Measurements from ENCODE around the gene ATF7IP. TPM values are rescaled to one million over a fixed set of nuclear protein-coding genes. Genes with fewer than 3 reads are reported as not detected.

Gene ATF7IP
- total RNA-seq, 2 experiments from 2014 or later: 55.6 to 66.0 TPM

DNA sequence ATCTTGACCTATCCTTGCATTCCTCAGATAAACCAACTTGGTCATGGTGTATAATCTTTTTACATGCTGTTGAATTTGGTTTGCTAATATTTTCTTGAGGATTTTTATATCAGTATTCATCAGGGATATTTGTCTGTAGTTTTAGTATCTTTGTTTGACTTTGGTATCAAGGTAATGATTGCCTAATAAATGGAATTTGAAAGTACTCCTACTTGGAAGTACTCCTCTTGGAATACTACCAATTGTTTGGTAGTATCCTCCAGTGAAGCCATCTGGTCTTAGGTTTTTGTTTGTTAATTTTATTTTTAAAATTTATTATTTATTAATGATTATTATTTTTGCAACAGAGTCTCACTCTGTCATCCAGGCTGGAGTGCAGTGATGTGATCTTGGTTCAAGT is 85.0 kb downstream of the ATF7IP start:
- Histone ChIP-seq H4K20me1 (ENCODE audit: insufficient read depth, low read length) (no peaks in the 10 kb centered on the region), H3K36me3 (ENCODE audit: insufficient read depth, low read length) (peaks cover 94% of the 10 kb centered on the region), H3K9me2 (ENCODE audit: insufficient read depth, low read length) (no peaks in the 10 kb centered on the region), H3K4me2 (ENCODE audit: low read length) (no peak overlapping the region), H2AFZ (ENCODE audit: low read length) (no peak overlapping the region), H3K4me3 (ENCODE audit: low read depth, low read length, poor library complexity, severe bottlenecking) (no peak overlapping the region), H3K27ac (ENCODE audit: low read depth, low read length, poor library complexity, severe bottlenecking) (no peak overlapping the region), H3K4me1 (ENCODE audit: insufficient read depth, low read length, poor library complexity, severe bottlenecking) (peaks cover 10% of the 10 kb centered on the region), H3K79me2 (ENCODE audit: insufficient read depth, low read depth, low read length) (peaks cover 13% of the 10 kb centered on the region; the same call in 1 of the 2 replicates), H3K9me3 (ENCODE audit: low read length) (no peaks in the 10 kb centered on the region)
- BruUV-seq (replicated peaks): no TSS peak
- no peak for TF ChIP-seq EZH2phosphoT487 (IDR thresholded peaks at IDR 0.05; ENCODE audit: borderline replicate concordance, low read depth, low read length)
- TF ChIP-seq, protein P1, sequence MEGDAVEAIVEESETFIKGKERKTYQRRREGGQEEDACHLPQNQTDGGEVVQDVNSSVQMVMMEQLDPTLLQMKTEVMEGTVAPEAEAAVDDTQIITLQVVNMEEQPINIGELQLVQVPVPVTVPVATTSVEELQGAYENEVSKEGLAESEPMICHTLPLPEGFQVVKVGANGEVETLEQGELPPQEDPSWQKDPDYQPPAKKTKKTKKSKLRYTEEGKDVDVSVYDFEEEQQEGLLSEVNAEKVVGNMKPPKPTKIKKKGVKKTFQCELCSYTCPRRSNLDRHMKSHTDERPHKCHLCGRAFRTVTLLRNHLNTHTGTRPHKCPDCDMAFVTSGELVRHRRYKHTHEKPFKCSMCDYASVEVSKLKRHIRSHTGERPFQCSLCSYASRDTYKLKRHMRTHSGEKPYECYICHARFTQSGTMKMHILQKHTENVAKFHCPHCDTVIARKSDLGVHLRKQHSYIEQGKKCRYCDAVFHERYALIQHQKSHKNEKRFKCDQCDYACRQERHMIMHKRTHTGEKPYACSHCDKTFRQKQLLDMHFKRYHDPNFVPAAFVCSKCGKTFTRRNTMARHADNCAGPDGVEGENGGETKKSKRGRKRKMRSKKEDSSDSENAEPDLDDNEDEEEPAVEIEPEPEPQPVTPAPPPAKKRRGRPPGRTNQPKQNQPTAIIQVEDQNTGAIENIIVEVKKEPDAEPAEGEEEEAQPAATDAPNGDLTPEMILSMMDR (conservative IDR thresholded peaks at IDR 0.05; ENCODE audit: low read length): no peak
- DNase-seq (ENCODE audit: low spot score): no peak
- ChIA-PET POLR2A (no interaction called here), CTCF (ENCODE audit: unreplicated experiment) (no interaction called here)
- intact Hi-C loops (cut with micrococcal nuclease; ENCODE audit: unreplicated experiment): loop anchor here (5.0 kb wide), 1 partner anchor 83 kb away; the partner anchor contains the start of gene ATF7IP

DNA sequence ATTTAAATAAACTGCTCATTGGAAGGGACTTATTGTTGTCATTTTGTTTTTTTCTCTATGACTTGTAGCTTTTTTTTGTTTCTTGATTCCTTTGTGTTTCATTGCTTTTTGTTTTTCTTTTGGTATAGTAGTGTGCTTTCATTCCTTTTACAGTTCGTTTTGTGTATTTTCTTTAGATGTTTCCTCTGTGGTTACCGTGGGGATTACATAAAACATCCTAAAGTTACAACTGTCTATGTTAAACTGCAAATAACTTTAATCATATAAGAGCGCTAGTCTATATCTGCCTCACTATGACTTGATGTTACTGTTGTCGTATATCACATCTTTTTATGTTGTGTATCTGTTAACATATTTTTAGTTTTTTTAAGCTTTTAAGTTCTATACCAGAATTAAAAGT is 86.9 kb downstream of the ATF7IP start:
- ChIA-PET CTCF (ENCODE audit: unreplicated experiment) (no interaction called here), POLR2A (interaction anchor here (0.6 to 1.0 kb wide), 7 partner anchors 8 to 214 kb away, joined by 3 to 5 read pairs (median 3); no protein-coding TSS in a partner anchor)
- no peak for DNase-seq (ENCODE audit: low spot score)
- peaks cover 94% of the 10 kb centered on the region for H3K36me3 ChIP-seq (ENCODE audit: insufficient read depth, low read length)
- H3K4me3 ChIP-seq (ENCODE audit: low read depth, low read length, poor library complexity, severe bottlenecking): no peak overlapping the region
- H3K9me3 ChIP-seq (ENCODE audit: low read length): no peaks in the 10 kb centered on the region
- no peak overlapping the region for H3K27ac ChIP-seq (ENCODE audit: low read depth, low read length, poor library complexity, severe bottlenecking)
- intact Hi-C loops (cut with micrococcal nuclease; ENCODE audit: unreplicated experiment): loop anchor here (5.0 kb wide), 1 partner anchor 85 kb away; the partner anchor contains the start of gene ATF7IP
- no TSS peak for BruUV-seq (replicated peaks)
- H2AFZ ChIP-seq (ENCODE audit: low read length): no peak overlapping the region
- H3K9me2 ChIP-seq (ENCODE audit: insufficient read depth, low read length): no peaks in the 10 kb centered on the region
- peaks cover 10% of the 10 kb centered on the region for H3K4me1 ChIP-seq (ENCODE audit: insufficient read depth, low read length, poor library complexity, severe bottlenecking)
- no peak overlapping the region for H3K4me2 ChIP-seq (ENCODE audit: low read length)
- TF ChIP-seq EZH2phosphoT487 (IDR thresholded peaks at IDR 0.05; ENCODE audit: borderline replicate concordance, low read depth, low read length): no peak
- TF ChIP-seq, protein P1 (conservative IDR thresholded peaks at IDR 0.05; ENCODE audit: low read length): no peak
- H4K20me1 ChIP-seq (ENCODE audit: insufficient read depth, low read length): no peaks in the 10 kb centered on the region
- peaks cover 13% of the 10 kb centered on the region; the same call in 1 of the 2 replicates for H3K79me2 ChIP-seq (ENCODE audit: insufficient read depth, low read depth, low read length)

DNA sequence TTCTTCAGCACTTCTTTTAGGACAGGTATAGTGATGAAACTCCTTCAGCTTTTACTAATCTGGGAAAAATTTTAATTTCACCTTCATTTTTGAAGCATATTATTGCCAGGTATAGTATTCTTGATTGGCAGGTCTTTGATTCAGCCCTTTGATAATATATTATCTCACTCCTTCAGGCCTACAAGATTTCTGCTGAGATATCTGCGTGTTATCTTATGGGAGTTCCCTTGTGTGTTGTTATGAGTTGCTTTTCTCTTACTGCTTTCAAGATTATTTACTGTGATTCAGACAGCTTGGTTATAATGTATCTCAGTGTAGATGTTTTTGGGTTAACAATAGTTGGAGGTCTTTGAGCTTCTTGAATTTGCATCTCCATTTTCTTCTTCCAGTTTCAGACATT is 87.4 kb downstream of the ATF7IP start:
- Histone ChIP-seq H3K4me2 (ENCODE audit: low read length) (no peak overlapping the region), H3K36me3 (ENCODE audit: insufficient read depth, low read length) (peaks cover 93% of the 10 kb centered on the region), H3K4me3 (ENCODE audit: low read depth, low read length, poor library complexity, severe bottlenecking) (no peak overlapping the region), H3K9me2 (ENCODE audit: insufficient read depth, low read length) (no peaks in the 10 kb centered on the region), H3K27ac (ENCODE audit: low read depth, low read length, poor library complexity, severe bottlenecking) (no peak overlapping the region), H2AFZ (ENCODE audit: low read length) (no peak overlapping the region), H3K79me2 (ENCODE audit: insufficient read depth, low read depth, low read length) (peaks cover 13% of the 10 kb centered on the region; the same call in 1 of the 2 replicates), H3K9me3 (ENCODE audit: low read length) (no peaks in the 10 kb centered on the region), H3K4me1 (ENCODE audit: insufficient read depth, low read length, poor library complexity, severe bottlenecking) (peaks cover 10% of the 10 kb centered on the region), H4K20me1 (ENCODE audit: insufficient read depth, low read length) (no peaks in the 10 kb centered on the region)
- ChIA-PET CTCF (ENCODE audit: unreplicated experiment) (no interaction called here), POLR2A (interaction anchor here (0.6 to 1.0 kb wide), 8 partner anchors 8 to 215 kb away, joined by 3 to 5 read pairs (median 3); no protein-coding TSS in a partner anchor)
- TF ChIP-seq, protein P1 (conservative IDR thresholded peaks at IDR 0.05; ENCODE audit: low read length): no peak
- TF ChIP-seq EZH2phosphoT487 (IDR thresholded peaks at IDR 0.05; ENCODE audit: borderline replicate concordance, low read depth, low read length): no peak
- intact Hi-C loops (cut with micrococcal nuclease; ENCODE audit: unreplicated experiment): loop anchor here (5.0 kb wide), 1 partner anchor 86 kb away; the partner anchor contains the start of gene ATF7IP
- no peak for DNase-seq (ENCODE audit: low spot score)
- no TSS peak for BruUV-seq (replicated peaks)
